GM18508 (cell line): ENCODE results near the gene CRKL.
"Not testable (repeated sequence)": the region's sequence is repeated elsewhere in the genome, so short reads cannot be mapped to it uniquely, and the experiment has no call there.

ENCODE experiments used
- ATAC-seq: cut with Tn5 transposase; IDR thresholded peaks from one replicate; pipeline ENCODE4 v1.9.1; 2021; ENCODE audit warnings: moderate number of reproducible peaks; ENCODE audit not compliant: insufficient read depth, unreplicated experiment

Gene CRKL

GRCh38 chr22:20899827-20900423 lies 17.3 kb upstream of the CRKL start:
- ATAC-seq, result no peak

GRCh38 chr22:20901093-20902033 lies 15.8 kb upstream of the CRKL start:
- not testable (repeated sequence) for ATAC-seq

GRCh38 chr22:20903093-20903492 lies 14.1 kb upstream of the CRKL start:
- ATAC-seq, result no peak

- no peak for ATAC-seq
These were observed 12.9 kb upstream of the CRKL start for GRCh38 chr22:20904008-20904979.

GRCh38 chr22:20904980-20905355 lies 12.2 kb upstream of the CRKL start:
- ATAC-seq, result no peak

- no peak for ATAC-seq
These were observed 11.5 kb upstream of the CRKL start for GRCh38 chr22:20905415-20906386.

GRCh38 chr22:20906387-20906767 lies 10.8 kb upstream of the CRKL start:
- no peak for ATAC-seq

GRCh38 chr22:20908717-20909116 lies 8.5 kb upstream of the CRKL start:
- not testable (repeated sequence) for ATAC-seq

GRCh38 chr22:20909543-20910303 lies 7.5 kb upstream of the CRKL start:
- ATAC-seq, result no peak

- no peak for ATAC-seq
These were observed 4.7 kb upstream of the CRKL start for GRCh38 chr22:20912494-20912893.

GRCh38 chr22:20918663-20919218 lies 1.5 kb downstream of the CRKL start:
- no peak for ATAC-seq

- no peak for ATAC-seq
These were observed 2.5 kb downstream of the CRKL start for GRCh38 chr22:20919718-20920117.

- ATAC-seq, result no peak
These were observed 3.6 kb downstream of the CRKL start for GRCh38 chr22:20920881-20921203.

- no peak for ATAC-seq
These were observed 5.0 kb downstream of the CRKL start for GRCh38 chr22:20922141-20922751.

GRCh38 chr22:20926243-20926642 lies 9.0 kb downstream of the CRKL start:
- no peak for ATAC-seq

GRCh38 chr22:20927940-20928572 lies 10.8 kb downstream of the CRKL start:
- no peak for ATAC-seq

GRCh38 chr22:20928573-20928967 lies 11.4 kb downstream of the CRKL start:
- no peak for ATAC-seq

GRCh38 chr22:20930004-20930403 lies 12.8 kb downstream of the CRKL start:
- ATAC-seq, result no peak
